ENCODE data around the gene AFTPH.

The AFTPH gene

GRCh38 chr2:64542071-64543007, 18.2 kb downstream of the AFTPH start:
- no peak for DNase-seq

- no peak for DNase-seq
These were observed 19.0 kb downstream of the AFTPH start for GRCh38 chr2:64543008-64543697.

- DNase-seq, result no peak
These were observed 24.6 kb downstream of the AFTPH start for GRCh38 chr2:64548761-64549160.

- no peak for DNase-seq
These were observed 25.9 kb downstream of the AFTPH start for GRCh38 chr2:64550042-64550441.

- DNase-seq, result no peak
These were observed 27.7 kb downstream of the AFTPH start for GRCh38 chr2:64551851-64552250.

GRCh38 chr2:64554117-64554516, 30.0 kb downstream of the AFTPH start:
- no peak for DNase-seq

- no peak for DNase-seq
These were observed 34.4 kb downstream of the AFTPH start for GRCh38 chr2:64558445-64559081.

- DNase-seq, result no peak
These were observed 38.1 kb downstream of the AFTPH start for GRCh38 chr2:64562148-64562784.

GRCh38 chr2:64563436-64563938, 39.4 kb downstream of the AFTPH start:
- no peak for DNase-seq

GRCh38 chr2:64565949-64566710, 42.0 kb downstream of the AFTPH start:
- no peak for DNase-seq

GRCh38 chr2:64567473-64567872, 43.3 kb downstream of the AFTPH start:
- no peak for DNase-seq

GRCh38 chr2:64568836-64569235, 44.7 kb downstream of the AFTPH start:
- DNase-seq, result no peak

GRCh38 chr2:64574871-64575270, 50.7 kb downstream of the AFTPH start:
- no peak for DNase-seq

GRCh38 chr2:64581018-64581417, 56.9 kb downstream of the AFTPH start:
- DNase-seq, result no peak

GRCh38 chr2:64581777-64582539, 57.8 kb downstream of the AFTPH start:
- no peak for DNase-seq

GRCh38 chr2:64582774-64583340, 58.7 kb downstream of the AFTPH start:
- DNase-seq, result no peak

GRCh38 chr2:64586054-64586453, 61.9 kb downstream of the AFTPH start:
- no peak for DNase-seq

- no peak for DNase-seq
These were observed 62.9 kb downstream of the AFTPH start for GRCh38 chr2:64586883-64587481.

GRCh38 chr2:64587561-64587960, 63.4 kb downstream of the AFTPH start:
- DNase-seq, result no peak

- no peak for DNase-seq
These were observed 67.1 kb downstream of the AFTPH start for GRCh38 chr2:64591188-64591587.
